AG10803 (cell line): ENCODE results near the gene CRK.

ENCODE experiments used
- DNase-seq: peaks from one replicate; pipeline ENCODE4 v3.0.0; 2010; ENCODE audit warnings: low read depth
- H3K4me3 ChIP-seq: 2 replicates; pipeline ENCODE4 v1.5.1; 2011; ENCODE audit warnings: mild to moderate bottlenecking, low read length, control low read depth
- CTCF ChIP-seq: conservative IDR thresholded peaks from 2 replicates; pipeline ENCODE4 v1.5.1; 2011; ENCODE audit warnings: mild to moderate bottlenecking, low read length, control low read depth, inconsistent platforms

Gene CRK

GRCh38 chr17:1470755-1471462 is 14.9 kb upstream of the CRK start:
- TF ChIP-seq CTCF: no peak
- DNase-seq: no peak
- H3K4me3 ChIP-seq: no peak overlapping the region

DNA sequence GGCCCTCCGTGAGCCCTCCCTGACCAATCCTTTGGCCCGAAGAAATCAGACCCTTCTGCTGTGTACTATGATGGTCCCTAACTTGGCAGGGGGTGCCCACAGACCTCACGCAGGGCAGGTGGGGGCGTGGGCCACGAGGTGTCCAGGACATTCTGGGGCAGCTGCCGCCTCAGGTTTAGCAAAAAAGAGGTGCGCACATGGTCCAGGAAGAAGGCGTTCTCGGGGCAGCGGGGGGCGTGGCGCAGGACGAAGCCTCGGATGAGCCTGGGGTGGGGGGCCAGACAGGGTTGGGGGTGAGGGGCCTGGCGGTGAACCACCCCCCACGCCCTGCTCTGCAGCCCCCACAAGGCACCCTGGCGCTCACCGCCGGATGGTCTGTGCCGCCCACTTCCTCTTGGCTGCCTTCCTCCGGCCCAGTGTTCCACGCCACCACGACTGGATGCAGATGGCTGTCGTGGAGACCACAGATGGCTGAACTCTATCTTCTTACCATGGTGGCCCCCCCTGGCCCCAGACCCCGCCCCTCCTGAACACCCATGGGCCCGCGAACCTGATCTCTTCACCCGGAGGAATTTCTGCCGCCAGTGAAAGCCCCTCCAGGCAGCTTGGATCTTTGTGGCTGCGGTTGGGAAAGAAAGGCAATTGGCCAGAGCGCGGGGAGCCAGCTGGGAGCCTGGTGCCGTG is 14.2 kb upstream of the CRK start:
- TF ChIP-seq CTCF: no peak
- H3K4me3 ChIP-seq: no peak overlapping the region
- no peak for DNase-seq

- TF ChIP-seq CTCF: no peak
- DNase-seq: no peak
- no peak overlapping the region for H3K4me3 ChIP-seq
Measured at GRCh38 chr17:1469231-1469852, 13.3 kb upstream of the CRK start.

- H3K4me3 ChIP-seq: no peak overlapping the region
- DNase-seq: no peak
- no peak for TF ChIP-seq CTCF
Measured at GRCh38 chr17:1467898-1468492, 12.0 kb upstream of the CRK start.

DNA sequence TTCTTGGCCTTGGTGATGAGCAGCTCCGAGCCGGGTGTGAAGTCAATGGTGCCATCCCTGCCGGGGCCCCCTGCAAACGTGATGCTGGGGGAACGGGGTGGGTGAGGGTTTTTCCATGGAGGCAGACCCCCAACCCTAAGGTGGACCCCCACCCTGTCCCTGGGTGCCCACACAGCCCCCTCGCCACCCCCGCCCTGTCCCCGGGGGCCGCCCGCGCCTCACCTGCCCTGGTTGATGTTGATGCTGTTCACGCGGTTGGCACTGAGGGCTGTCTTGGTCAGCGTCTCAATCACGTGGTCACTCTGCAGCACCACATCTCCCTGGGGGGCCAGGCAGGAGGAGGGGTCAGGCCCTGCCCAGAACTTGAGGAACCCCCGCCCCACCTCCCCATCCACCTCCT is 11.2 kb upstream of the CRK start:
- no peak for TF ChIP-seq CTCF
- DNase-seq: no peak
- no peak overlapping the region for H3K4me3 ChIP-seq

GRCh38 chr17:1464186-1464585 is 8.2 kb upstream of the CRK start:
- no peak for DNase-seq
- TF ChIP-seq CTCF: no peak

More at GRCh38 chr17:1464186-1464585, 8.2 kb upstream of the CRK start:
- no peak overlapping the region for H3K4me3 ChIP-seq
